ENCODE data around the gene MRPS24.

MRPS24 gene

DNA sequence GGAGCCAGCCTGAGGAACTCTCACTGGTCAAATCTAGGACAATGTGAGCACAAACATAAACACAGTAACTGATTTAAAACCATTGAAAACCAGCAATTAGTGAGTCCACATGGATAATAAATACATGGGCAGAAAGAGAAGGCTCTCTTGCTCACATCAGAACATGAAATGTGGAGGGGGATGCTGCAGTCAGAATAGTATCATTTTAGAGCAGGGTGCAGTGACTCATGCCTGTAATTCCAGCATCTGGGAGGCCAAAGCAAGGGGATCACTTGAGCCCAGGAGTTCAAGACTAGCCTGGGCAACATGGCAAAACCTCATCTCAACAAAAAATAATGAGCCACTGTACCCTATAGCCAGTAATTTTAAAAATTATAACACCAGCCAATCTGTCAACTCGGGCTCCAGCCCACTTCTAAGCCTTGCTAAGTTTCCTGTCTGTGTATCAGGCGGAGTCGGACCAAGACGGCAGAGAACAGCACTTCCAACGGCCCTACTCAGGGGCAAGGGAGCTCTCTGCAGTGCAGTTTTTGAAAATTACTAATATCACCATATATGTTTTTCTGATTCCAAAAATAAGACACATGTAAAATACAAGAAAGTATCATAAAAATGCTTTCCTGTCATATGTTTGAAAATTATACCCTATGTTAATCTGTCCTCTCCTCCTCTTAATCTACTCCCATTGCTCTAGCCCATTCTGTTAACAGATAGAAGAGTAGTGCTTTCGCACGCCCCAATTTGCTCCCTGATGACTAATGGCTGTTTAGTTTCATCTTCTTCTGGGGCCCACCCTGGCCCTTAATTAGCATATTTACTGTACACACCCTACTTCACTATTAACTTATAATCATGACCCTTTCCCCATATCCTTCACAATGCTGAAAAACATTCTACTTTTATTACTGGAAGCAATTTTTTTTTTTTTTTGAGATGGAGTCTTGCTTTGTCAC is 20.0 kb upstream of the MRPS24 start:
- DNase-seq (ENCODE audit: insufficient read length, low spot score) (no peak), FAIRE-seq (no peak)
- no peak for TF ChIP-seq POLR2A (IDR thresholded peaks at IDR 0.05; ENCODE audit: low read depth, low read length)

DNA sequence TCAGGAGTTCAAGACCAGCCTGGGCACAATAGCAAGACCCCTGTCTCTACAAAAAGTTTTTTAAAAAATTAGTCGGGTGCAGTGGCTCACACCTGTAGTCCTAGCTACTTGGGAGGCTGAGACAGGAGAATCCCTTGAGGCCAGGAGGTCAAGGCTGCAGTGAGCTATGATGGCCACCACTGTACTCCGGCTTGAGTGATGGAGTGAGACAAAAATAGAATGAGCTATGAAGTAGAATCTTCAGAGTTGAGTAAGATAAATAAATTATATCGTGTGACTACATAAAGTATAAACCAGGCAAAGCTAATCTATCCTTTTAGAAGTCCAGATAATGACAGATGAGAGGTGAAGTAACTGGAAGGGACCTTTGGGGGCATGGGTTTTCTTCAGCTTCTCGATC is 15.3 kb upstream of the MRPS24 start:
- DNase-seq (ENCODE audit: insufficient read length, low spot score) (no peak), FAIRE-seq (no peak)
- TF ChIP-seq POLR2A (IDR thresholded peaks at IDR 0.05; ENCODE audit: low read depth, low read length) = no peak

DNA sequence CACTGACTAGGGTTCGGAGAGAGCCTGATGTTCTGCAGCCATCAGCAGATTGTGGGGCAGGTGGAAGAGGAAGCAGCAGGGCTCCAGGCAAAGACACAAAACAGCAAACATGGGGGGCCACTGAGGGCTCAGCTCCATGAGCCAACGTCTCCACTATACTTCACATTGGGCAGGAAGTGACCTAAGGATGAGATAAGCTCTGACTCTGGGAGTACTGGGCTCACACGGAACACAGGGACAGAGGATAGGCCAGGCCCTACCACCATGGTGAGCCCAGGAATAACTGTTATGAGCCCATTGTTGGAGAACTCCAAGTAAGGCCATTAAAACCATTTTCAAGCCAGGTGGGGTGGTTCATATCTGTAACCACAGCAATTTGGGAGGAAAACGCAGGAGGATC is 14.9 kb upstream of the MRPS24 start:
- no peak for TF ChIP-seq POLR2A (IDR thresholded peaks at IDR 0.05; ENCODE audit: low read depth, low read length)
- FAIRE-seq (no peak), DNase-seq (ENCODE audit: insufficient read length, low spot score) (no peak)

DNA sequence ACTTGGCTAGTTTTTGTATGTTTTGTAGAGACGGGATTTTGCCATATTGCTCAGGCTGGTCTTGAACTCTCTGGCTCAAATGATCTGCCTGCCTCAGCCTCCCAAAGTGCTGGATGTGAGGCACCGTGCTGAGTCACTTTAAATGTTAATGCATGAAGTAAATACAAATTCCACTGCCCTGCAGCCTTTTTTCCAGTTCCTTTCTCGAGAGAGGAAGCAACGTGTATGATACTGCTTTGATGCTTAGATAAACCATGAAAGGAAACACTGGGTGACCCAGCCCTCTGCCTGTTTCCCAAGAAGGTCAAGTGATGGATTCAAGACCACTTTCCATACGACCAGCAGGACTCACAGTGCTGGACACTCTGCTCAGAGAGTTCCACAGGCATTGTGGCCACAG is 11.3 kb upstream of the MRPS24 start:
- FAIRE-seq (no peak), DNase-seq (ENCODE audit: insufficient read length, low spot score) (no peak)
- TF ChIP-seq POLR2A (IDR thresholded peaks at IDR 0.05; ENCODE audit: low read depth, low read length) = no peak

DNA sequence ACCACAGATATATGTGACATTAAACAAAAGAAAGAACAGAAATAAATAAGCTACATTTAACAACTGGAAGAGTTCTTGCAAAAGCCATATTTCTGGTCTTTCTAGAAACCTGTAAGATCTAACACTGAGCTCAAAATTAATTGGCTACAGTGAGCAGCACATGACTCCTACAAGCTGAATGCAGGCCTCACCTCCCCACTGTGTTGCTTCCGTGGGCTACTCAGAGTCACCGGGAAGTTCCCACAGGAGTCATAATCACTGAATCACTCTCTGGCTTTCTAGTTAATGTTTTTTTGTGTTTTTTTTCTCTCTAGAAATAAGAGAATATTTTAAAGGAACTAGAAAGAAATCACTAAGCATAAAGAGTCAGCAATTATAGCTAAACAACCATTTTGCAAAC is 10.2 kb upstream of the MRPS24 start:
- DNase-seq (ENCODE audit: insufficient read length, low spot score) (peak; percentile 48), FAIRE-seq (no peak)
- TF ChIP-seq POLR2A (IDR thresholded peaks at IDR 0.05; ENCODE audit: low read depth, low read length) = no peak

DNA sequence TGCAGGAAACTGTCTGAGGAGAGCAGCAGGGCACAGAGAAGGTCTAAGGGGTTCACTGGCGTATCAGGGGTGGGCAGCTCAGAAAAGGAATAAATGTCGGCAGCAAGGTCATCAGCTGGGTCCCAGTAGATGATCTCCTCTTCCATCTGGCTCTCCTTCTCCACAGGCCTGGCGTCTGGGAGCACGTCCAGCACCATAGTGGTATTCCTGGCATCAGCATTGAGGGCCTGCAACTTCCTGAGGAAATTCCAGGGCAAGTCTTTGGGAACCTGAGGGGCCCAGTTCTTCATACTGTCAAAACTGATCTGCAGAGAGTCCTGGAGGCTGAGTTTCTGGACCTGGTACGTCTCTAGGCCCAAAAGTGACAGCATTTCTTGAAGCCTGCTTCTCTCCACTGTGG is 9.6 kb upstream of the MRPS24 start:
- no peak for TF ChIP-seq POLR2A (IDR thresholded peaks at IDR 0.05; ENCODE audit: low read depth, low read length)
- DNase-seq (ENCODE audit: insufficient read length, low spot score) (no peak), FAIRE-seq (no peak)

DNA sequence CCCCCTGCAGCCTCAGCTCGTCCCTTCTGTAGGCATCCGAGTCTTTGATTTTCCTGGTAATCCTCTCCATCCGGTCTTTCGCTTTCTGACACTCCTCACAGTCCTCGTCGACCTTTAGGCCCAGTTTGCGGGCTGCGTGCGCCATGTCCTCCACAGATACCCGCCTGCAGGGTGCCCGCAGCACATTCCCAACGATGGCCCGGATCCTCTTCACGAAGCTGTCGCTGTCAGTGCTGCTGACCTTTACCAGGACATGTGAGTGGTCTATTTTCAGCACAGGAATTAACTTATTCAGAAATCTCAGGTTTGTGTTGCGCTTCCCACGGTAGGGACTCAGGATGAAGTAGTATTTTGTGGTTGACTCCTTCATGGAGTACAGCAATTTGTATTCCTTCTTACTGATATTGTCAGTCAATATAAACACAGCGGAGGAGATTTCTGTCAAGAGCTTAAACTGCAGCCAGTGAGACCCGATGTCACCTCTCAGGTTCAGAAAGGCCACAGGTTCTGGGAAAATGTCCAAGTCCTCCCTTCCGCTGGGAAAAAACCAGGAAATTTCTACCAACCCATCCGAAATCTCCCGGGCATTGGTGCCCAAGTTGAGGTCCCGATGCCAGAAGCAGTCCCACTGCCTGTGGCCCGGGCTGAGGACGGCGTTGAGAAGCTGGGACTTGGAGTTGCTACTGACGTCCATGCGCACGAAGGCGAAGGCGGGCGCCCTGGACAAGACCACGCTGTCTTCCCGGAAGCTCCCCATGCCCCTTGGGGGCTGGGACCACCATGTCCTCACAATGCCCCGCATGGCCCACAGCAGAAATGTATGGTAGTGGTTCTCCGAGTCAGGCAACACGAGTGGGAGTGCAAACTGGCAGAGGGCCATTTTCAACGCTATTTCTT is 8.9 kb upstream of the MRPS24 start:
- no peak for TF ChIP-seq POLR2A (IDR thresholded peaks at IDR 0.05; ENCODE audit: low read depth, low read length)
- DNase-seq (ENCODE audit: insufficient read length, low spot score) = no peak
- no peak for FAIRE-seq

DNA sequence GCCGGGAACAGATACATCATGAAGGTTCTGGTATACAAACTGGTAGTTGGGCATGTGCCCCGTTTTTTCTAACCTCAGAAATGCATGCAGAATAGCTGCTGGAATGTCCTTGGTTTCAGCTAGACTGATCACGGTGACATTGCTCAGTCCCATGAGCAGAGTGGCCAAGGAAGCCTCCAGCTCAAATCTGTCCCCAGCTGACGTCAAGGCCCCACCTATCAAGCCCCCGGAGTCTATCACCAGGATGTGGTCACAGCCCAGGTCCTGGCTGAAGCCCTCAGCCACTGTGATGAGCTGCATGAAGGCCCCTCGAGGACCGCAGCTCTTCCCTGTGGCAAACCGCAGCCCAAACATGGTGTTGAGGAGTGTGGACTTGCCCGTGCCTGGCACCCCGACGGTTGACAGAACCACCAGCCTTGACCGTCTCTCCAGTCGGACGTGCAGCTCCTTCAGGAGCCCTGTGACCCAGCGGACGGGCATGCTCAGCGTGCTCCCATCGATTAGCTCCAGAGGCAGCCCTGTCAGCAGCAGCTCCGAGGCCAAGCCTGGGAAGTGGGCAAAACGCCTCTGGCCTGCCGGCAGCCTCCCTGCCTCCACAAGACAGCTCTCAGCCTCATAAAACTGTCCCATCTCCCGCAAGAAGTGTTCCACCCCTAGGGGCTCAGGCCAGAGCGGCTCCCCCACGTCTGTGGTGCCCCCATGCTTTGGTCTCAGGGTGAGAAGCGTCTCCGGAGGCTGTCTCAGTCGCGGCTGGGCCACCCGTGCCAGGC is 7.8 kb upstream of the MRPS24 start:
- DNase-seq (ENCODE audit: insufficient read length, low spot score) (no peak), FAIRE-seq (no peak)
- TF ChIP-seq POLR2A (IDR thresholded peaks at IDR 0.05; ENCODE audit: low read depth, low read length) = no peak

DNA sequence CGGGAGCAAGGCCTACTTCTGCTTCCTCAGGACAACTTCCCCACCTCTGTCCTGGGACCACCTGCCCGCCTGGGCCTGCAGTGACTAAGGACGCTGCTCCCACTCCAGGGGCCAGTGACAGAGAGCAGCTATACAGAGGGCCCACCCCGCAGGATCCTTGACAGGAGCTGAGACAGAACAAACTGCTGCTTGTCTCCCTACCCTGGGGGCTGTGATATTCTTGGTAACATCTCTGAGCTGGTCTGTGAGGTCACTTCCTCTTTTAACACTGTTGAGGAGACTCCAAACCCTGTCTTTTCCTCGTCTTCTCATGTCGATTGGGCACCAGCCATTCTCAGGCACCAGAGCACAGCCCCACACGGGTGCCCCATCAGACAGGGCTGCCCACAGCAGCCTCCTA is 6.9 kb upstream of the MRPS24 start:
- no peak for FAIRE-seq
- TF ChIP-seq POLR2A (IDR thresholded peaks at IDR 0.05; ENCODE audit: low read depth, low read length) = no peak
- DNase-seq (ENCODE audit: insufficient read length, low spot score) = no peak

DNA sequence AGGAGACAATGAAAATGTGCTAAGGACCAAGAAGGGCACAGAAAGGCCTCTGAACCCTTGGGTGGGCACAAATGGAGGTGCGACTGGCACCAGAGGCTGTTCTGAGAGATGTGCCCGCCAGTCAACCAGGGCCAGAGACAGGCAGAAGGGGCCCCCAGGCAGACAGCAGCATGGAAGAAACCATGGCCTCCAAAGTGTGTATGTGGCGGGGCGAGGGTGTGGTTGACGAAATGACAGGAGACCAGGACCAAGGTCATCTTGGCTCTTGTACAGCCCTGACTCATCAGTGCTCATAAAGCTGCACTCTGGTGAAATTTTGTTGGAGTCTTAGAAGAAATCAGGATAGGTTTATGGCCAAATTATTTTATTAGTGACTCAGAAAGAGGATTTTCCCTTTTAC is 4.0 kb upstream of the MRPS24 start:
- FAIRE-seq = no peak

DNA sequence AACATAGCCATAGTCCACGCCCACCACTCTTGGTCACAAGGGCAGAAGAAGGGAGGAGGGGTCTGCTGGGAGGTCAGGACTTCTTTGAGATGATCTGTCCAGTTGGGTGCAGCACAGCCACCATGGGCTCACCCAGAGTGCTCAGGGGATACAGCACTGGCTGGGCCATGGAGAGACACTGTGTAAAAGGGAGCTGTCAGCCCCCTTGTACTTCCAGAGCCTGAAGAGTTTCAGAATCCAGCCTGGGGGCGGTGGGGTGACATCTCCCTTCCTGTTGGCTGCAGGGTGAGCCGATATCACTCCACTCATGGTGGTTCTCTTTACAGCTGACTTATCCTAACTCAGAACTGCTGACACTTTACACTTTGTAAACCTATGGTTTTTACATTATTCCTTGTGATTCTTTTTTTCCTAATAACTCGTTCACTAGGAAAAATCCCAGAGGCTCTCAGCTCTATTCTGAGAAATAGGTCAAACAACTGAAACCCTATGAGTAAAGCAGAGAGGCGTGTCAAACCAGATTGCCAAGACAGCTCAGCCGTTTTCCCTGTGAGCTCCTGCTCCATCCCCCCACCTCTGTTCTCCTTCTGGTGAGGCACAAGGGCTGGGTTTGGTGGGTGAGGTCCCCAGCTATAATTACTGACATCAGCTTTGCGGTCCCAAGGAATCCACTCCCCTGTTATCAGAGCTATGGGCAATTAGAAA is 3.2 kb upstream of the MRPS24 start:
- FAIRE-seq (no peak), DNase-seq (ENCODE audit: insufficient read length, low spot score) (peak; percentile 64)
- TF ChIP-seq POLR2A (IDR thresholded peaks at IDR 0.05; ENCODE audit: low read depth, low read length) = no peak

More for the DNA sequence above, 4.0 kb upstream of the MRPS24 start:
- TF ChIP-seq POLR2A (IDR thresholded peaks at IDR 0.05; ENCODE audit: low read depth, low read length) = no peak
- peak; percentile 74 for DNase-seq (ENCODE audit: insufficient read length, low spot score)

DNA sequence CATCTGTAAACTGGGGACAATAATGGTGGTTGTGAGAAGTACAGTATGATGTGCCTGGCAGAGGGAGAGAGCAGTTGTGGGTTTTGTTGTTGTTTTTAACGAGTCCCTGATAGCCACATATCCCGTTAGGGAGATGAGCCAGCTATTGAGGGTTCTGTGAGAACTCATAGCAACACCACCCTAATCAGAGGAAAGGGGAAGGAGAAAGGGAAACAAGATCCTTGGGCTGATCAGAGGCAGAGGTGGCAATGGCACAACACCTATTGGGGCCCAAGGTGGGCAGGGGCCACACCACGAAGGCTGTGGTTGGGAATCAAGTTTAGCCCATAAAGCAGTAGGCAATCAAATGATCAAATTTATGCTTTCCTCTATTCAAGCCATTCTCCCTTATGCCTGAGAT is 1.7 kb upstream of the MRPS24 start:
- DNase-seq (ENCODE audit: insufficient read length, low spot score) (no peak), FAIRE-seq (no peak)
- no peak for TF ChIP-seq POLR2A (IDR thresholded peaks at IDR 0.05; ENCODE audit: low read depth, low read length)

DNA sequence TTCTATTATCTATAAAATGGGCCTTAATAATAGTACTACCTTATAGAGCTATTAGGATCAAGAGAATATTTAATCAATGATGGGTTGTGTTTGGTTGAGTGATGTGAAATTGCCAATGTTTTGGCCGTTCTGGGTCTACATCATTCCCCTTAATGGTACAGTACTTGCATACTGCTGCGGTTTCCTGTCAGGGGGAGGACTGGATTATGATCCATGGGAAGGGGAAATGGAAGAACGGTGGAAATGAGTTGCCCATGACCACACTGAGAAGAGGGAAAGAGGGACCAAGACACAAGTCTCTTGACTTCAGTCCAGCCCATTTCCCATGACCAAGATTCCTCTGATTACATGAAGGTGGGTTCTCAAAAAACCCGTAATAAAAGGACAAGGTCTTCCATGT is 999 bp upstream of the MRPS24 start:
- no peak for TF ChIP-seq POLR2A (IDR thresholded peaks at IDR 0.05; ENCODE audit: low read depth, low read length)
- FAIRE-seq (no peak), DNase-seq (ENCODE audit: insufficient read length, low spot score) (no peak)
